ENCODE data around the gene TMEM144. TPM values are rescaled to one million over a fixed set of nuclear protein-coding genes. Genes with fewer than 3 reads are reported as not detected.
"Not testable (repeated sequence)": the region's sequence is repeated elsewhere in the genome, so short reads cannot be mapped to it uniquely, and the experiment has no call there.

Gene TMEM144
- total RNA-seq, 2 experiments from 2014 or later = not detected

DNA sequence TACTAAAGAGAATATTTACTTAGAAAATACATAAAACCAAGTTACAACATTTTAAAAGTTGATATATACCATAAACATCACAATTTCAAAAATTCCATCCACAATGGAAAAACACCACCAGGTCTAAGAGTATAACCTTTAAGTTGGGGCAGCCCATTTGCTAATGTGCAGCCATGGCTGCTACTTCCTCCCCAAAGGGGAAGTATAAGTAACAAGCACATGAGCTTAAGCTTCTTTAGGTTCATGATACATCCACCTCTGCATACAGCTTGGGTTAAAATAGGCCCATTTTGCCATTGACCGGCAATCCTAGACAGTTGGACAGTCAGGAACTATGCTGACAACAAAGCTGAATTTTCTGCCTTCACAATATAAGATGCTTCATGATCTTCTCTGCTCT, 20.9 kb upstream of the TMEM144 start:
- CTCF ChIA-PET = no interaction called here

DNA sequence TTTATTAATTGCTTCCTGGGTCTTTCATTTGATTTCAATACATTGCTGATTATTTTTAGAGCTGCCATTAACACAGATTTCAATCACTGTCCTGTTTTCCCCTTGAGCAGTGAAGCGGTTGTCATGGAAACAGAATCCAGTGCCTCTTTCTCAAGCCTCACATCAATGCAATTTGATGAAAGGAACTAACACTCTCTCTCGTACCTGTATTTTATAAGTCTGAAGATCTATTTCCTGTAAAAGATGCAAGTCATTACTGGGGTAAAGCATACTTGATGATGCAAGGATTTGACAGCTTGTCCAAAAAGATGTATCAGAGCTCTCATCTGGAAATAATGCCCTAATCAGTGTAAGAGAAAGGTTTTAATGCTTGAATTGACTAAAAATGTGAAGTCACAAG, 19.6 kb upstream of the TMEM144 start:
- ChIA-PET CTCF (no interaction called here), POLR2A (no interaction called here)

More for the DNA sequence above, 20.9 kb upstream of the TMEM144 start:
- POLR2A ChIA-PET = no interaction called here

DNA sequence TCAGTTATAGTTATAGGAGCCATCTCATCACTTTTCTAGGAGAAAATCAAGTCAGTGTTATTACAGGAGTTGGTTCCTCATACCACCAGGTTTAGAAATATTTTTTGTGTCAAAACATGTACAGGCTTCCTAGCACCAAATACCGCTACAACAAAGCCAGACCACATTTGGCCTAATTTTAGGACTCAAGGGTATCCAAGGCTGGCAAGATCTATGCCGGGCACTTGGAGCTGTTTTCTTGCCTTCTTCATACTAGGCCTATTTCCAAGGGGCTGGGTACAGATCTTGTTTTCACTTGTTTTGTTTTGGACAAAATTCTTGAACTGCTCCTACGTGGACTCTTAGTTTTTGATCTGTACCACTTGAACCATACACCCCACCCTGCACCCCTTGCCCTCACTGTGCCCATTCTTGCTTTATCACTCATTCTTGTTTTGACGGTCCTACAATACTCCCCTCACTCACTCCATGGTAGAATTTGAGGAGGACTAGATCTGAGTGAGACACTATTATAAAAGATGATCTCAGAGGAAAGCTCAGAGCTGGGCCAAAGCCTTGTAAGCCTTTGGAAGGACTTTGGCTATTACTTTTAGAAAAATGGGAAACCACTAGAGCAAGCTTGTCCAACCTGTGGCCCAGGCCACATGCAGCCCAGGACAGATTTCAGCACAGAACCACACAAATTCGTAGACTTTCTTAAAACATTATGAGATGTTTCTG, 17.7 kb upstream of the TMEM144 start:
- CTCF ChIA-PET = interaction anchor here (0.5 kb wide), 1 partner anchor 200 kb away, joined by 4 read pairs; no protein-coding TSS in a partner anchor
- POLR2A ChIA-PET = interaction anchor here (0.5 kb wide), 1 partner anchor 9 kb away, joined by 4 read pairs; no protein-coding TSS in a partner anchor

DNA sequence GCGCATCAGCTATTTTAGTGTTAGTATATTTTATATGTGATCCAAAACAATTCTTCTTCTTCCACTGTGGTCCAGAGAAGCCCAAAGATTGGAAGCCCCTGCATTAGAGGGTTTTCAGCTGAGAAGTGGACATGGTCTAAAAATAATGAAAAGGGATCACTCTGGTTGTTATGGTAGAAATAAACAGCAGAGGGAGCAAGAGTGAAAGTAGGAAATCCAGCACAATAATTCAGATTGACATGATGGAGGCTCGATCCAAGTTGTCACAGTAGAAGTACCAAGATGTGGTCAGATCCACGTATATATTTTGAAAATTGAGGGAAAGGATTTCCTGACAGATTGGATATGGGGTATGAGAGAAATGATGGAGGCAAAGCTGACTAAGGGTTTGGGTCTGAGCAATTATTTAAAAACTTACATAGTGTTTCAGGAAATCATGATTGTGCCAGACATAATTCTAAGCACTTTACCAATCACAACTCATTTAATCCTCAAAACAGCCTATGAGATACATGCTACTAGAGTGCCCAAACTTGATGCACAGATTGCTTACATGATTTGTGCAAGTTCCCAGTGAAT, 17.0 kb upstream of the TMEM144 start:
- ChIA-PET CTCF (no interaction called here), POLR2A (no interaction called here)

DNA sequence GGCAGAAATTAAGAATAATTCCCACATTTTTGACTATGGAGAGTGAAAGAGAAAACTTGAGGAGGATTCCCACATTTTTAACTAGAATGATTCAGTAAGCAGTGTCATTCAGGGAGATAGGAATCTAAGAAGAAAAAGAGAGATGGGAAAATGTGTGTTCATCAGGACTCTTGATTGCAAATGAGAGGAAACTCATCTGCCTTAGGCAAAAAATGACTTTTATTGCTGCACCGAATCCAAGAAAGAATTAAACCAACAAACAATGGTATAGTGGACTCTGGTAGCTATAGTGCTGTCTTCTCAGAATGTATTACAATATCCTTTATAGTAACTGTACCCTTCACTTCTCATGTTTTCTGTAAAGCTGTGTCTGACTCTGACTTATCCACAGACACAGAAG, 15.0 kb upstream of the TMEM144 start:
- POLR2A ChIA-PET = no interaction called here
- CTCF ChIA-PET = no interaction called here

DNA sequence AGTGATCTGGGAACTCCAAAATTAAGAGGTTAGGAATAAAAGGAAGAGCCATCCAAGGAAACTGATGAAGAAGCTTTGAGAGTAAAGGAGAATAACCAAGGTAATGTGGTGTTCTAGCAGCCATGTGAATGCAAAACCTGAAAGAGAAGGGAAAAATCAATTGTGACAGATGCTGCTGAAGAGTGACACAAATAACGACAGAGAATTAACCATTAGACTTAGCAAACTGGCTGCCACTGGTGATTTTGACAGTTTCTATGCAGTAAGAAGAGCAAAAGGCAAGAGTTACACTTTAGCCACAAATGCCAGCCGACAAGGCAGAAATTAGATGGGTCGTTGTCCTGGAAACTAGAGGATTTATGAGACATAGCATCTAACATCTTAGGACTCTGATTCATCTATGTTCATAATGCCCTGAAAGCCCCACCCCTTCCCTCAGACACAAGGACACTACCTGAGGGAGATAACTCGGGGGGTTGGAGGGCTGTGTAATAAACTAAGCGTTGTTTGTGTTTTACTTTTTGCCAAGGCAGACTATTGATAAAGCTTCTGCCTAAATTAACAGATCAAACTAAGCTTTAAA, 13.0 kb upstream of the TMEM144 start:
- CTCF ChIA-PET = no interaction called here

DNA sequence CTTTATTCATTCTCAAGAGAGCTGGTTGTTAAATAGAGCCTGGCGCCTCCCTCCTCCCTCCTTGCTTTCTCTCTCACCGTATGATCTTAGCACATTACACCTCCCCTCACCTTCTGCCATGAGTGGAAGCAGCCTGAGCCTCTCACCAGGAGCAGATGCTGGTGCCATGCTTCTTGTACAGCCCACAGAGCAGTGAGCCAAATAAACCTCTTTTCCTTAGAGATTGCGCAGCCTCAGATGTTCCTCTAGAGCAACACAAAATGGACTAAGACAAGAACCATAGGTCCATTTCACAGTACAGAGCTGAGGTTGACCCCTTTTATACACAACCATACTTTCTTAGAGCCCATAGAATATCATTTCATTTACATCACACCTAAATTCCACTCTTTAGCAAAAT, 10.1 kb upstream of the TMEM144 start:
- ChIA-PET CTCF (no interaction called here), POLR2A (no interaction called here)

More for the DNA sequence above, 13.0 kb upstream of the TMEM144 start:
- POLR2A ChIA-PET = no interaction called here

DNA sequence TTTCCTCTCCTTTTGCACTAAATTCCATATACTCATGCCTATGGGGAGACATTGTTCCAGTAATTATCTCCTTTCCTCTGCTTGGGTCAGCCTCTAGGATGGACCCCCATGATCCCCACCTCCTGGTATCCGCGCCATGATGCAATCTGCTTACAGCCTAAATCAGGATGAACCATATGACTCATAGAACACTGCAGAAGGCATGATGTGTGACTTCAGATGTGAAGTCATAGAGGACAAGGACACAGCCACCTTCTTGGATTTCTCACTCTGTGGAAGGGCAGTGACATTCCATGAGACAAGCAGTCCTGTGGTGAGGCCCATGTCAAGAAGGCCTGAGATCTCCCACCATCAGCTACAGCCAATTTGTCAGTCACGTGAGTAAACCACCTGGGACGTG, 9.0 kb upstream of the TMEM144 start:
- POLR2A ChIA-PET = no interaction called here
- CTCF ChIA-PET = no interaction called here

DNA sequence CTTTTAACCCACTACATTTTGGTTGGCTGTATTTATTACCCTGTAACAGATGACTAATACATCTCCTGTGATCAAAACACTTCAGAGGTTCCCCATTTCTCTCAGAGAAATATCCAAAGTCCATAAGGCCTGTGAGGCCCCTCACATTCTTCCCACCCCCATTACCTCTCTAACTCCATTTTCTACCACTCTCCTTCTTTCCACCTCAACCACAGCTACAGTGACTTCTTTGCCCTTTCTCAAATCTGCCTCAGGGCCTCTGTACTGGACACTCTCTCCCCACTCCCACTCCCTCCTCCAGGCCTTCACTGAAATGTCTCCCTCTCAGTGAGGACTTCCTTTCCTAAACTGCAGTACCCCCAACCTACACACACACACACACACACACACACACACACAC, 8.4 kb upstream of the TMEM144 start:
- POLR2A ChIA-PET = no interaction called here
- CTCF ChIA-PET = no interaction called here

DNA sequence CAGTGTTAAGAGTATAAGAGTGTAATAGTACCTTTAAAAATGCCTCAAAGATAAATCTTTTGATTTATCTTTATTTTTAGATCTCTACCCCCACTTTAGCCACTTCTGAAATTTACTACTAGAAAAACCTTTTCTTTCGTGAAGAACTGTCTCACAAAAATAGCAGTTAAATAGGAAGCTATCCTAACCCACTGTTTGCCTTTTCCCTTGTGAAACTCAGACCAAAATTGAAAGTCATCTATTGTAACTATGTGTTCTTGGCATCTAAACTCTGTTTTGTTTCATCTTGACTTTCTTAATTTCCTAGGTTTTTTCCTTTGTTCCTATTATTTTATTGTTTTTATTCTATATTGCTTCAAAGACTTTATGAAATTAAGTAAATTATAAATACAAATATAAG, 7.8 kb upstream of the TMEM144 start:
- ChIA-PET CTCF (no interaction called here), POLR2A (no interaction called here)

DNA sequence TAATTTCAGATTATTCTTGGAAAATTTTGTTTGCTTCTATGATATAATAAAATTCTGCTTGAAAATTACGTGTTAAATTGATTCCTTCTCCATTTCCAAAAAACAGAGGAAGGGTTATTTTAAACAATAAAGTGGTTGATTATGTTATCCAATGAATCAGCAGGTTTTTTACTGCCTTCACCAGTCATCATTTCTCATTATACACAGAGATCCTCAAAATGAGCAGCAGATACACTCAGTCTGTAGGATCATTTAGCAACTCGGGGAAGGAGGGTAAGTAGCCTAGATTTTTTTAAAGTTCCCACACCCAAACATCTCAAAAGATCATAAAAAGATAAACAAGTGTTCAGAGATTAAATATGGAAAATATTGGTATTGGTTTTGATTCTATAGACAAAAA, 6.8 kb upstream of the TMEM144 start:
- POLR2A ChIA-PET = no interaction called here

DNA sequence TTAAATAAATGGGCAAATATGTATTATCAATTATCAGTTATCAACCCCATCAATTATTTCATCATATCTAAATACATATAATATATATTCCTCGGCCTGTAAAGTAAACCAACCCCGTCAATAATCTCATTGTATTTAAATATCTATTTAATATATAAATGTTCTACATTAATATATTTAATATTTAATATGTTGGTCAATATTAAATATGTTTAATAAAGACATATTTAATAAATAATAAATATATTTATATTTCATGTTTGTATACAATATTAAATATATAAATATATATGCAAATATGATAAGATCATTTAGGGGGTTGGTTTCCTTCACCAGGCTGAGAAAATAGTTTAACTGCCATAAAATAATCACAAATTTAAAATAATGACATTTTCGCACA, 6.4 kb upstream of the TMEM144 start:
- POLR2A ChIA-PET = no interaction called here
- CTCF ChIA-PET = no interaction called here

More for the DNA sequence above, 6.8 kb upstream of the TMEM144 start:
- CTCF ChIA-PET = no interaction called here

DNA sequence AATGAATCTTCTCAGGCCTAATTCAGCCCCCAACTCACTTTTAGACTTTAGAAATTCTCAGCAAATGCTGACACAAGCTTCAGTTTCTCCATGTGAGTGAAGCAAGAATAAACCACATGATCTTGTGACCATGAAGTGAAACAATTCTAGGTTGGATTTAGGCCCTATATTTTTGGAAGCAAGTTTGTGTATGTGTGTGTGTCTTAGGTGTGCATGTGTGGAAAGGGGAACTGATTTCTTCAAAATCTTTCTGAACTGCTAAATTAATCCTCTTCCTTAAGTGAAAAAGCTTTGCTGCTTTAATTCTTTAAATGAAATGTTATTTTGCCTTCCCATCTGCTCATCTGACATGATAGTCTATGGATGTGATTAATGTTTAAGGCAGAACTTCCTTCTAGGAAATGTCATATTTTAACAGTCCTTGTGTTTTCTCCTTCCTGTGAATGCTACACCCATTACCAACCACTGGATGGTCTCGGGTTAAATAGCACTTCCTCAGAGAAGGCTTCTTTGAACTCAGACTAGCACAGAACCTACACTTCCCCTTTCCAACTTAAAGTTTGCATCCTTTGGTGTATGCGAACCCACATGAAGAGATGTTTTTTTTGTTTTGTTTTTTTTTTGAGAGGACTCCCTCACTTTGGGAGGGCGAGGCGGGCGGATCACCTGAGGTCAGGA, 1.2 kb upstream of the TMEM144 start:
- ChIA-PET CTCF (no interaction called here), POLR2A (no interaction called here)

DNA sequence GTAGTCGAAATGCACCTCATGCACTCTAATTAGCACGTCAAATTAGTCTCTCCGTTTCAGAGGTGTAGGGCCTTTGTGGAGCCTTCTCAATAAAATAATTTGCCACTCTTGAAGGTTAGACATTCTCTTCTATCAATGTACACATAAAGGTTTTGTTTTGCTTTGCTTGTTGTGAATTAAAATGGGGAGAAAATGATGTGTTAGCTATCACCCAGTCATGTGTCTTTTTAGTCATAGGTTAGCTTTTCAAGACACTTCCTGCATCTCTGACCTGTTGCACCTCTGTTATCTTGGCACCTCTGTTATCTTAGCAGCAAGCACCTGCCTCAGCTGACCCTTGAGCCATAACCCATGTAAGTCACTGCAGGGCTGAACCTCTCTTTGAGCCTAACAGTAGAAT, 936 bp downstream of the TMEM144 start:
- POLR2A ChIA-PET = no interaction called here
- CTCF ChIA-PET = no interaction called here

DNA sequence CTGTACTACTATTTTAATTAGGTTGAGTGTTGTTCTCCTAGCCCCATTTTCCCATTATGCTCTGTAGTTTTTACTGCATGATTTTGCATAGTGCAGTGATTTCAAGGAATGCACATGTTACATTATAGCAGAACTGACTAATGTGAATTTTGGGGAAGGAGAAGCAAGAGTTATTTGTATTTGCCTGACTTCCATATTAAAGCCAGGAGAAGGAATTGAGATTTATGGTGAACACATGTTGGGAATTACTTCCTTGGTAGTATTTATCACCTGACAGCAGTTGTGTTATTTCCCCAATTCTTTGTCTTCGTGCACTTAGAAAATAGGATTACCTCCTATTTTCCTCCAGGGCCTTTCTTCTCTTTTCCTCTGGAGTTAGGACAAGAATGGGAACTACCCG, 3.2 kb downstream of the TMEM144 start:
- ChIA-PET CTCF (no interaction called here), POLR2A (no interaction called here)

DNA sequence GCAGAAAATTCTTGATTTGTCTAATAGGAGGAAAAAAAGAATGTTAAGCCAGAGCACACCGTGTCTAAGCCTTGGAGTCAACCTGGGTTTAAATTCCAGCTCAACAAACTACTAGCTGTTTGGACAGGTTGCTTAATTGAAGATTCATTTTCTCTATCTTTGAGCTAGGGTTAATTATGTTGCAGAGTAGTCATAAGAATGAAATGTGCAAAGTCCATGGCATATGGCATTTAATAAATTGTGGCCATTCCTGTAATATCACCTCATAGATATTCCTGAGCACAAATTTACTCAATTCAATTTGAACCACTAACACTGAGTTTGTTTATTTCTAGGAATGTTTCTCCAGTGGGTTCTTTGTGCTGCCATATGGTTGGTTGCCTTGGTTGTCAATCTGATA, 4.6 kb downstream of the TMEM144 start:
- ChIA-PET CTCF (no interaction called here), POLR2A (no interaction called here)

DNA sequence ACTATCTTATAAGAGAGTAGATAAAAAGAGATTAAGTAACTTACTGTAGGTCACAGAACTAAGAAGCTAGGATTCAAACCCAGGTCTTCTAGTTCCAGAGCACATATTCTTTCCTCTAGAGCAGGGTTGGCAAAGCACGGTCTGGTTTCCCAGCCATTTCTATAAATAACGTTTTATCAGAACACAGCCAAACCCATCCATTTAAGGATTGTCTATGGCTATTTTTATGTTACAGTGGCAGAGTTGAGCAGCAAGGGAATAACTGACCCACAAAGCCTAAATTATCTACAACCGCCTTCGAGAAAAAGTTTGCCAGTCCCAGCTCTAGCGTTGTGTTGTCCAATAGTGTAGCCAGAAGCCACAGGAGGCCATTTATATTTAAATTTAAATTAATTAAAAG, 7.5 kb downstream of the TMEM144 start:
- ChIA-PET CTCF (no interaction called here), POLR2A (no interaction called here)

DNA sequence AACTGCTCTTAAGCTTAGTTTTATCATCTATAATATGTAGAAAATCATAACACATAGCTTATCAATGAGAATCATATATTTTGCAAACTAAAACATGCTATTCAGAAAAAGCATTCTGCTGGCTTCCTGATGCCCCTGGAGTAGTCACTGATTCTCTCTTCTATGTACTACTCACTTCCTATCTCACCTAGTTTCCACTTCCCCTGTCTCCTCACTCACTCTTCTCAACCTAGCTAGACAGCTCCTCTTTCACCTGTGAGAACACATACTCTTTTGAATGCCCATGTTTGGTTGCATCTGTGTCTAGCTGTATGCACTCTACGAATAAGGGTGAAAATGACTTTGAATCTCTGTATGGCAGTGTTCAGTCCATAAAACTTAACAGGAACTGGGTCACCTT, 9.3 kb downstream of the TMEM144 start:
- POLR2A ChIA-PET = no interaction called here

DNA sequence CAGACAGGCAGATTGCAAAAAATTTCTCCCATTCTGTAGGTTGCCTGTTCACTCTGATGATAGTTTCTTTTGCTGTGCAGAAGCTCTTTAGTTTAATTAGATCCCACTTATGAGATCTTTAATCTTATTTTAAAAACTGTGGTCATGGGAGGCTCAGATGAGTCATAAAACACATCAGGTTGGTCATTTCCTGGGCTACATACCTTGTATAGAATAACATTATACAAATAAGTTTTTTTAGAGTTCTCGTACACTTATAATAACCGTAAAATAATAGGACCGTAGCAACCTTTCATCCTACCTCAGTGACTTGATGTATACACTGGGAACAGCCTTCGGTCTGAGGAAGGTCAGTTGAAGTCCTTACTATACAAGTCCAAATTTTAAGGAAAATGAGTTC, 14.0 kb downstream of the TMEM144 start:
- CTCF ChIA-PET, POLR2A ChIA-PET: not testable (repeated sequence)

More for the DNA sequence above, 9.3 kb downstream of the TMEM144 start:
- CTCF ChIA-PET = no interaction called here

DNA sequence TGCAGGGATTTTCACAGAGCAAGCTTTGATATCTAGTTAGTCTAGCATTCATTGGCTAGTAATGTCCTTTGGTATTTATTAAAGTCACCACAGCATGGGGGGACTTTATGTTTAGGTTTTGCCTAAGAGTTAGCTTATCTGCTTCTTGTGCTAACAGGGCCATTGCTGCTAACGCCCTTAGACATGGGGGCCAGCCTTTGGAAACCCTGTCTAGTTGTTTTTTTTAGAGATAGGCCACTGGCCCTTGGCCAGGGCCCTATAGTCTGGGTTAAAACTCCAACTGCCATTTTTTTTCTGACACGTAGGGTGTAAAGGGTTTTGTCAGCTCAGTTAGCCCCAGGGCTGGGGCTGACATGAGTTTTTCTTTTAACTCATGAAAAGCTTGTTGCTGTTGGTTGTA, 14.7 kb downstream of the TMEM144 start:
- POLR2A ChIA-PET, CTCF ChIA-PET: not testable (repeated sequence)

DNA sequence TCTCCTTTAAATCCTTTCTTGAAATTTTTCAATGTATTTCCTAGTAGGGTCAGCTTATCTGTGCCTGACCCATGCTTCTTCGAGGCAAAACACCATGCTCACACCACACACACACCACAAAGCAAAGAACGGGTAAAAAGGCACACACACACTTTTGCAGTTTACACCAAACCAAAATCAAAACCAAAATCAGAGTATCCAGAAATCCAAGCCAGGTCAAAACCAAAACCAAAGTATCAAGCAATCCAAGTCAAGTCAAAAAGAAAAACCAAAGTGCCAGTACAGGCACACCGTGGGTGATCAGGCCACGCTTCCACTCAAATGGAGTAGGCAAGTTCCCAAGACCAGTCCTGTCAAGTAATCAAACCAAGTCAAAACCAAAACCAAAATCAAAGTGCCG, 17.6 kb downstream of the TMEM144 start:
- CTCF ChIA-PET, POLR2A ChIA-PET: not testable (repeated sequence)
